ENCODE data around the gene DNAH1.

DNAH1 gene

DNA sequence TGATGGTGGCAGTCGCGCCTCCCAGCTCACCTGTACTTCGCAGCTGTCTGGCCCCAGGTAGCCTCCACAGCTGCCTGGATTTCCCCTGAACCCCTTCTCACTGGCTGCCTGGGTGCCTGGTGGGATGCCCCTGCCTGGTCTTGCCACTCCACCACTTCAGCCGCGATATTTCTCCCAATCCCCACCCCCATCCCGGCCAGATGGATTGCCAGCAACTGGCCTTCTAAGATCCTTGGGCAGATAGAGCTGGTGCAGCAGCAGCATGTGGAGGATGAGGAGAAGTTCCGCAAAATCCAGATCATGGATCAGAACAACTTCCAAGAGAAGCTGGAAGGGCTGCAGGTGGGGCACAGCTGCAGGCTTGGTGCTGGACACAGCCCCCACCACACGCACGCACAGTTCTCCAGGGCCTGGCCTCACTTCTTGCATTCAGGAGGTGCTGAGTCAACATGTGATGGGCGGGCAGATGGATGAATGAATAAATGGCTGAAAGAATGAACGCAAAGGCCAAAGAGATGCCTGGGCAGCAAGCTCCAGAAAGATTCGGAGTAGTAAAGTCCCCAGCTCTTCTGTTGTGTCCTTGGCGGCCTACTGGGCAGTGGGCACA, 35.7 kb downstream of the DNAH1 start:
- Histone ChIP-seq H3K36me3 (ENCODE audit: low read depth) (no peaks in the 10 kb centered on the region), H3K27me3 (ENCODE audit: insufficient read depth, poor library complexity, severe bottlenecking) (no peaks in the 10 kb centered on the region), H3K9me3 (ENCODE audit: severe bottlenecking) (no peaks in the 10 kb centered on the region), H3K4me3 (ENCODE audit: severe bottlenecking) (no peak overlapping the region), H3K27ac (ENCODE audit: poor library complexity, severe bottlenecking) (no peak overlapping the region), H3K4me1 (ENCODE audit: insufficient read depth, poor library complexity, severe bottlenecking) (no peaks in the 10 kb centered on the region)
- no peak for DNase-seq (ENCODE audit: low spot score)
- TF ChIP-seq, protein P1, sequence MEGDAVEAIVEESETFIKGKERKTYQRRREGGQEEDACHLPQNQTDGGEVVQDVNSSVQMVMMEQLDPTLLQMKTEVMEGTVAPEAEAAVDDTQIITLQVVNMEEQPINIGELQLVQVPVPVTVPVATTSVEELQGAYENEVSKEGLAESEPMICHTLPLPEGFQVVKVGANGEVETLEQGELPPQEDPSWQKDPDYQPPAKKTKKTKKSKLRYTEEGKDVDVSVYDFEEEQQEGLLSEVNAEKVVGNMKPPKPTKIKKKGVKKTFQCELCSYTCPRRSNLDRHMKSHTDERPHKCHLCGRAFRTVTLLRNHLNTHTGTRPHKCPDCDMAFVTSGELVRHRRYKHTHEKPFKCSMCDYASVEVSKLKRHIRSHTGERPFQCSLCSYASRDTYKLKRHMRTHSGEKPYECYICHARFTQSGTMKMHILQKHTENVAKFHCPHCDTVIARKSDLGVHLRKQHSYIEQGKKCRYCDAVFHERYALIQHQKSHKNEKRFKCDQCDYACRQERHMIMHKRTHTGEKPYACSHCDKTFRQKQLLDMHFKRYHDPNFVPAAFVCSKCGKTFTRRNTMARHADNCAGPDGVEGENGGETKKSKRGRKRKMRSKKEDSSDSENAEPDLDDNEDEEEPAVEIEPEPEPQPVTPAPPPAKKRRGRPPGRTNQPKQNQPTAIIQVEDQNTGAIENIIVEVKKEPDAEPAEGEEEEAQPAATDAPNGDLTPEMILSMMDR (IDR thresholded peaks at IDR 0.05; ENCODE audit: poor library complexity, severe bottlenecking): no peak
- no peak for ATAC-seq (ENCODE audit: low read depth)

DNA sequence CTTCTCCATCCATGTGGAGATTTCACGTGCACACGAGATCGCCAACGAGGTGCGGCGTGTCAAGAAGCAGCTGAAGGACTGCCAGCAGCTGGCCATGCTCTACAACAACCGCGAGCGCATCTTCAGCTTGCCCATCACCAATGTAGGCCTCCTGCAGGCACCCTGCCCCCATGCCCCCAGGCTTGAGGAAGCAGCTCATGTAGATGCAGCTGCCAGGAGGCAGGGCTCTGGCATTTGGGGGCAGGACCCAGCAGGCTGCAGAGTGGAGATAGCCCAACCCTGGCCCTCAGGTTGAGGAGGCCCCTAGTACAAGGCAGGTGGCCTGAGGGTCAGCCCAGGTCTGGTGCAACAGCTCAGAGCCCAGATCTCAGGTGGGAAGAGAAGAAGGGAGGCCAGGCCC, 36.4 kb downstream of the DNAH1 start:
- DNase-seq (ENCODE audit: low spot score): no peak
- no peaks in the 10 kb centered on the region for H3K9me3 ChIP-seq (ENCODE audit: severe bottlenecking)
- no peak for ATAC-seq (ENCODE audit: low read depth)
- no peaks in the 10 kb centered on the region for H3K27me3 ChIP-seq (ENCODE audit: insufficient read depth, poor library complexity, severe bottlenecking)
- H3K36me3 ChIP-seq (ENCODE audit: low read depth): no peaks in the 10 kb centered on the region
- no peak overlapping the region for H3K4me3 ChIP-seq (ENCODE audit: severe bottlenecking)
- TF ChIP-seq, protein P1 (IDR thresholded peaks at IDR 0.05; ENCODE audit: poor library complexity, severe bottlenecking): no peak
- no peak overlapping the region for H3K27ac ChIP-seq (ENCODE audit: poor library complexity, severe bottlenecking)
- no peaks in the 10 kb centered on the region for H3K4me1 ChIP-seq (ENCODE audit: insufficient read depth, poor library complexity, severe bottlenecking)

DNA sequence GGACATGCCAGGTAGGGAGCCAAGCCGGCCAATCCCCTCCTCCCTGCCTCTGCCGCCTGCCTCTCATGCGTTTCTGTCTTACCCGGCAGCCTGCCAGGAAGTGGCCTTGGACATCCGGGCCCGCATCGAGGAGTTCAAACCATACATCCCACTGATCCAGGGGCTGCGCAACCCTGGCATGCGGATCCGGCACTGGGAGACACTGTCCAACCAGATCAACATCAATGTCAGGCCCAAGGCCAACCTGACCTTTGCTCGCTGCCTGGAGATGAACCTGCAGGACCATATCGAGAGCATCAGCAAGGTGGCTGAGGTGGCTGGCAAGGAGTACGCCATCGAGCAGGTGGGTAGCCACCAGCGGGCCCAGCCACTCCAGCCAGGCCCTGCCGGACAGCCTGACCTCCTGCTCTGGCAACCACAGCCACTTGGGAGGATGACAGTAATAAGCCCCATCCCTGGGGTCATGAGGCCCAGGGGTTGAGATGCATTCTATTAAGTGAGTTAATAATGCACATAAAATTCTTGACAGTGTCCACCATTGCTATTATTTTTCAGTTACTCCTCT, 37.3 kb downstream of the DNAH1 start:
- Histone ChIP-seq H3K27ac (ENCODE audit: poor library complexity, severe bottlenecking) (no peak overlapping the region), H3K27me3 (ENCODE audit: insufficient read depth, poor library complexity, severe bottlenecking) (no peaks in the 10 kb centered on the region), H3K4me3 (ENCODE audit: severe bottlenecking) (no peak overlapping the region), H3K9me3 (ENCODE audit: severe bottlenecking) (no peaks in the 10 kb centered on the region), H3K4me1 (ENCODE audit: insufficient read depth, poor library complexity, severe bottlenecking) (no peaks in the 10 kb centered on the region), H3K36me3 (ENCODE audit: low read depth) (no peaks in the 10 kb centered on the region)
- TF ChIP-seq, protein P1 (IDR thresholded peaks at IDR 0.05; ENCODE audit: poor library complexity, severe bottlenecking): no peak
- no peak for DNase-seq (ENCODE audit: low spot score)
- no peak for ATAC-seq (ENCODE audit: low read depth)

DNA sequence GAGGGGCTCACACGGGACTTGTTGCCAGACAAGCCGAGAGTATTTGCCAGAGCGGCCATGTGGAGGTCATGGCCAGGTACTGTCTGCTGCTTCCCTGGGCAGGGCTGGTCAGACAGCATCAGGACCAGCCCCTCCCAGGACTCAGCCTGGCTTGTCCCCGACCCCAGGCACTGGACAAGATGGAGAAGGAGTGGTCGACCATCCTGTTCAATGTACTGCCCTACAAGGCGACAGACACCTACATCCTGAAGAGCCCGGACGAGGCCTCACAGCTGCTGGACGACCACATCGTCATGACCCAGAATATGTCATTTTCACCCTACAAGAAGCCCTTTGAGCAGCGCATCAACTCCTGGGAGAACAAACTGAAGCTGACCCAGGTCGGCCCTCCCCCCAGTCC, 38.6 kb downstream of the DNAH1 start:
- no peak overlapping the region for H3K4me3 ChIP-seq (ENCODE audit: severe bottlenecking)
- H3K4me1 ChIP-seq (ENCODE audit: insufficient read depth, poor library complexity, severe bottlenecking): no peaks in the 10 kb centered on the region
- no peaks in the 10 kb centered on the region for H3K9me3 ChIP-seq (ENCODE audit: severe bottlenecking)
- no peaks in the 10 kb centered on the region for H3K27me3 ChIP-seq (ENCODE audit: insufficient read depth, poor library complexity, severe bottlenecking)
- no peak for DNase-seq (ENCODE audit: low spot score)
- no peak overlapping the region for H3K27ac ChIP-seq (ENCODE audit: poor library complexity, severe bottlenecking)
- H3K36me3 ChIP-seq (ENCODE audit: low read depth): no peaks in the 10 kb centered on the region
- TF ChIP-seq, protein P1 (IDR thresholded peaks at IDR 0.05; ENCODE audit: poor library complexity, severe bottlenecking): no peak
- ATAC-seq (ENCODE audit: low read depth): no peak

DNA sequence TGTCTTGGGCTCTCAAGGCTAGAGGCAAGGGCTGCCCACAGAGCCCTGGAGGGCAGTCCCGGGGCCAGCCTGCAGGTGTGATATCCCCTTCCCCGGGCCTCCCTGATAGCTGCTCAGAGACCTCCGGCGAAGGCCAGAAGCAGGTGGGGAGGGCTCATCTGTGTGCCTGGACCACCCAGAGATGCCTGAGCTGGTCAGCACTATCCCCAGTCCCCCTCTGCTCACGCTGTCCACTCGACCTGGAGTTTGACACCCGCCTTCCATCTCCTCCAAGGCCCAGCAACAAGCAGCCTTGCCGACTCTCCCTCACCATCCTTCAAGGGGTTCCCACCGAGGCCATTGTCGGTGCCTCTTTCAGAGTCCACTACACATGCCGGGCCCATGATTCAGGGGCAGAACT, 39.4 kb downstream of the DNAH1 start:
- H3K9me3 ChIP-seq (ENCODE audit: severe bottlenecking): no peaks in the 10 kb centered on the region
- H3K27ac ChIP-seq (ENCODE audit: poor library complexity, severe bottlenecking): no peak overlapping the region
- no peaks in the 10 kb centered on the region for H3K36me3 ChIP-seq (ENCODE audit: low read depth)
- DNase-seq (ENCODE audit: low spot score): no peak
- no peaks in the 10 kb centered on the region for H3K4me1 ChIP-seq (ENCODE audit: insufficient read depth, poor library complexity, severe bottlenecking)
- no peak for ATAC-seq (ENCODE audit: low read depth)
- H3K27me3 ChIP-seq (ENCODE audit: insufficient read depth, poor library complexity, severe bottlenecking): no peaks in the 10 kb centered on the region
- H3K4me3 ChIP-seq (ENCODE audit: severe bottlenecking): no peak overlapping the region
- TF ChIP-seq, protein P1 (IDR thresholded peaks at IDR 0.05; ENCODE audit: poor library complexity, severe bottlenecking): no peak

Data from RWPE2 (cell line).